ENCODE data around the gene DSCAM. TPM values are rescaled to one million over a fixed set of nuclear protein-coding genes. Genes with fewer than 3 reads are reported as not detected.
A peak's percentile ranks its signal among the peaks of the same experiment; 100 is the strongest.

DSCAM gene
- total RNA-seq, 2 experiments from 2014 or later, result not detected

- DNase-seq (no peak), ATAC-seq (ENCODE audit: poor library complexity) (no peak)
- Histone ChIP-seq H3K4me1 (ENCODE audit: insufficient read depth, low read length) (no peaks in the 10 kb centered on the region), H3K27ac (ENCODE audit: low read depth in 1 of 2, low read length in 2 of 2) (no peak overlapping the region), H3K27me3 (ENCODE audit: control insufficient read depth in 1 of 2, insufficient read depth in 2 of 2, low read length in 2 of 2) (no peaks in the 10 kb centered on the region), H3K36me3 (ENCODE audit: insufficient read depth, low read length) (no peaks in the 10 kb centered on the region), H3K9me3 (ENCODE audit: control insufficient read depth in 1 of 2, insufficient read depth in 1 of 2, low read length in 2 of 2) (peaks cover 0 to 7% of the 10 kb centered on the region in 2 experiments), H3K4me3 (ENCODE audit: low read length) (no peak overlapping the region)
- Mint-ChIP-seq H3K9me3 (peaks cover 2% of the 10 kb centered on the region), H3K27ac (no peak overlapping the region), H3K4me1 (ENCODE audit: low read depth) (no peaks in the 10 kb centered on the region), H3K4me3 (no peak overlapping the region), H3K27me3 (peaks cover 10% of the 10 kb centered on the region), H3K36me3 (ENCODE audit: low read depth) (no peaks in the 10 kb centered on the region)
- ChIA-PET POLR2A (no interaction called here), CTCF (no interaction called here)
- intact Hi-C loops (cut with DNase I, micrococcal nuclease), result no loop called here
- TF ChIP-seq CTCF (IDR thresholded peaks at IDR 0.05), result no peak
Observed at GRCh38 chr21:40388046-40388445, 458.9 kb downstream of the DSCAM start.

DNA sequence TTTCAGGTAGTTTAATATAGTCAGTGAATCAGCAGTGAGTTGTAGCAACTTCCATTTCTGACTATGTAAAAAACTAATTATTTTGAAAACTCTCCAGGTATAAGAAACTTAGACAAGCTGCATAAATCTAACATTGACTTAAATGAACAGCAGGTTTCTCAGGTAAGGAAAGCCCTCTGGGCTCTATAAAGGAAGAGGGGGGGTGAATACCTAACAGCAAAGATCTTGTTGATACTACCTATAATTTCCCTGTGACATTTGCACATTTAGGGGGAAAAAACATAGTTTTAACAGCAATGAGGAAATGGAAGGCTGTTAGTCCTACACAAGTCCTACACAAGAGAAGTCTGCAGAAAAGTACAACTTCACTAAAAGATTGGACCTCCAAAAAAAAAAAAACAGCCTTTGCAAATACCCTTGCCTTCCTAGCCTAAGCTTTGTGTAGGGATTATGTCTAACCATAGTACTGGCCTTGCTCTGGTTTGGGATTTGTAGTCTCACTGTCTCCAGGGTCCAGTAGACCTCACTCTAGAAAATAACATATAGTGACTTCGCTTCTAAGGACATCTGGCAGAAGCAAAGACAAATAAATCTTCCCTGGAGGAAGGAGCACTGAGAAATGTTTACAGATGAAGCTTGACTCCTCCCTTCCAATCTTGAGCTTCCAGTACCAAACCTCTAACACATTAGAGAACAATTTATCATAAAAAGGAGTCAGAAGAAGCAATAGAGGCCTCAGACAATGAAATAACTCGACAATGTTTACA, 459.8 kb downstream of the DSCAM start:
- Mint-ChIP-seq H3K4me3 (no peak overlapping the region), H3K27me3 (peaks cover 10% of the 10 kb centered on the region), H3K9me3 (peaks cover 2% of the 10 kb centered on the region), H3K4me1 (ENCODE audit: low read depth) (no peaks in the 10 kb centered on the region), H3K36me3 (ENCODE audit: low read depth) (no peaks in the 10 kb centered on the region), H3K27ac (no peak overlapping the region)
- Histone ChIP-seq H3K27me3 (ENCODE audit: control insufficient read depth in 1 of 2, insufficient read depth in 2 of 2, low read length in 2 of 2) (no peaks in the 10 kb centered on the region), H3K4me3 (ENCODE audit: low read length) (no peak overlapping the region), H3K4me1 (ENCODE audit: insufficient read depth, low read length) (no peaks in the 10 kb centered on the region), H3K36me3 (ENCODE audit: insufficient read depth, low read length) (no peaks in the 10 kb centered on the region), H3K27ac (ENCODE audit: low read depth in 1 of 2, low read length in 2 of 2) (no peak overlapping the region), H3K9me3 (ENCODE audit: control insufficient read depth in 1 of 2, insufficient read depth in 1 of 2, low read length in 2 of 2) (peaks cover 0 to 10% of the 10 kb centered on the region in 2 experiments)
- ChIA-PET CTCF (no interaction called here), POLR2A (no interaction called here)
- ATAC-seq (ENCODE audit: poor library complexity) (no peak), DNase-seq (no peak)
- no peak for TF ChIP-seq CTCF (IDR thresholded peaks at IDR 0.05)
- intact Hi-C loops (cut with DNase I, micrococcal nuclease), result no loop called here

DNA sequence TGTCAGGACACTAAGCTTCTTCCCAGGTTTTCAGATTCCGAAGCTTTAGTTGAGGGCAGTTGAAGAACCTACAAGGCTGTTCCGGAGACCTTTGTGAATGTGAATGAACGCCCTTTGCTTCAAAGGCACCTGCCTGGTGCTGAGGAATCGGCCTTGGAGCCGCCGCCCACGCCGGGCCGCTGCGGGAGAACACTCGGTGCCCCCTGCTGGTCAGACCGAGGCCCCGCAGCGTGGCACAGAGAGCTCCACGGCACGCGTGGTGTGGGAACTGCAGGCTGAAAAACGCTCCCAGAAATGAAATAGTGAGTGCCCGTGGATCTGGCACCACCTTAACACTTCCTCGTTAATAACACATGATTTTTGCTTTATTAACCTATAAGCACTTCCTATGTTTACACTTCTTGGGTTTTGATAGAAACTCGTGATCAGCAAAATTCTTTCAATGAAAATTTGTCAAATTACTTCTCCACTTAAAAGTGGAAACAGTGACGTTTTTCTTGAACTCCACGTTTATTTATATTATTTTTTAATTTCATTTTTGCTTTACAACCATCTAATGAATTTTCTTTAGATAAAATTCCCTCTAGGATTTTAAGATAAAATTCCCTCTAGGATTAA, 460.6 kb downstream of the DSCAM start:
- no peak overlapping the region for H3K4me3 Mint-ChIP-seq
- no peaks in the 10 kb centered on the region for H3K4me1 ChIP-seq (ENCODE audit: insufficient read depth, low read length)
- no peaks in the 10 kb centered on the region for H3K36me3 Mint-ChIP-seq (ENCODE audit: low read depth)
- CTCF ChIA-PET, result no interaction called here
- H3K27ac Mint-ChIP-seq, result no peak overlapping the region
- POLR2A ChIA-PET, result no interaction called here
- H3K36me3 ChIP-seq (ENCODE audit: insufficient read depth, low read length), result no peaks in the 10 kb centered on the region
- peaks cover 2% of the 10 kb centered on the region for H3K9me3 Mint-ChIP-seq
- no peaks in the 10 kb centered on the region for H3K4me1 Mint-ChIP-seq (ENCODE audit: low read depth)
- H3K27ac ChIP-seq (ENCODE audit: low read depth in 1 of 2, low read length in 2 of 2), result no peak overlapping the region
- ATAC-seq (ENCODE audit: poor library complexity) (no peak), DNase-seq (peak in 5 of 14 experiments; percentile 6 to 36 (median 19))
- intact Hi-C loops (cut with DNase I, micrococcal nuclease), result no loop called here
- peaks cover 0 to 10% of the 10 kb centered on the region in 2 experiments for H3K9me3 ChIP-seq (ENCODE audit: control insufficient read depth in 1 of 2, insufficient read depth in 1 of 2, low read length in 2 of 2)
- peaks cover 10% of the 10 kb centered on the region for H3K27me3 Mint-ChIP-seq
- H3K4me3 ChIP-seq (ENCODE audit: low read length), result no peak overlapping the region
- TF ChIP-seq CTCF (IDR thresholded peaks at IDR 0.05), result peak; percentile 43
- H3K27me3 ChIP-seq (ENCODE audit: control insufficient read depth in 1 of 2, insufficient read depth in 2 of 2, low read length in 2 of 2), result no peaks in the 10 kb centered on the region
